Measurements from ENCODE around the gene VPS13C.

Gene VPS13C

GRCh38 chr15:61849447-61849846 lies 210.8 kb downstream of the VPS13C start:
- no peak for DNase-seq (ENCODE audit: extremely low spot score)
- POLR2A ChIA-PET: no interaction called here
- TF ChIP-seq ELF4 (IDR thresholded peaks at IDR 0.05) (no peak), FOXA1 (IDR thresholded peaks at IDR 0.05) (no peak), L3MBTL2 (conservative IDR thresholded peaks at IDR 0.05) (no peak), FOXM1 (IDR thresholded peaks at IDR 0.05; ENCODE audit: borderline replicate concordance) (no peak), FOXK2 (IDR thresholded peaks at IDR 0.05) (no peak), ARNT (IDR thresholded peaks at IDR 0.05) (no peak), BHLHE40 (IDR thresholded peaks at IDR 0.05; ENCODE audit: borderline replicate concordance) (no peak), ZNF384 (IDR thresholded peaks at IDR 0.05) (no peak), PKNOX1 (IDR thresholded peaks at IDR 0.05) (no peak), LEF1 (IDR thresholded peaks at IDR 0.05; ENCODE audit: borderline replicate concordance) (no peak), SUZ12 (IDR thresholded peaks at IDR 0.05) (no peak), NFRKB (IDR thresholded peaks at IDR 0.05) (no peak), CTBP1 (IDR thresholded peaks at IDR 0.05; ENCODE audit: borderline replicate concordance) (no peak), HDGF (IDR thresholded peaks at IDR 0.05; ENCODE audit: borderline replicate concordance) (no peak), SP1 (IDR thresholded peaks at IDR 0.05) (no peak), TARDBP (IDR thresholded peaks at IDR 0.05) (no peak)
- CTCF ChIA-PET: no interaction called here

- CTCF ChIA-PET: no interaction called here
- no peak for DNase-seq (ENCODE audit: extremely low spot score)
- TF ChIP-seq CTBP1 (IDR thresholded peaks at IDR 0.05; ENCODE audit: borderline replicate concordance) (no peak), SP1 (IDR thresholded peaks at IDR 0.05) (no peak), PKNOX1 (IDR thresholded peaks at IDR 0.05) (no peak), L3MBTL2 (conservative IDR thresholded peaks at IDR 0.05) (no peak), SUZ12 (IDR thresholded peaks at IDR 0.05) (no peak), ARNT (IDR thresholded peaks at IDR 0.05) (no peak), BHLHE40 (IDR thresholded peaks at IDR 0.05; ENCODE audit: borderline replicate concordance) (no peak), NFRKB (IDR thresholded peaks at IDR 0.05) (no peak), HDGF (IDR thresholded peaks at IDR 0.05; ENCODE audit: borderline replicate concordance) (no peak), ZNF384 (IDR thresholded peaks at IDR 0.05) (no peak), ELF4 (IDR thresholded peaks at IDR 0.05) (no peak), FOXA1 (IDR thresholded peaks at IDR 0.05) (no peak), FOXK2 (IDR thresholded peaks at IDR 0.05) (no peak), LEF1 (IDR thresholded peaks at IDR 0.05; ENCODE audit: borderline replicate concordance) (no peak), FOXM1 (IDR thresholded peaks at IDR 0.05; ENCODE audit: borderline replicate concordance) (no peak), TARDBP (IDR thresholded peaks at IDR 0.05) (no peak)
- POLR2A ChIA-PET: no interaction called here
Observed at GRCh38 chr15:61841466-61841865, 218.8 kb downstream of the VPS13C start.

- CTCF ChIA-PET: no interaction called here
- TF ChIP-seq FOXA1 (IDR thresholded peaks at IDR 0.05) (no peak), FOXK2 (IDR thresholded peaks at IDR 0.05) (no peak), ZNF384 (IDR thresholded peaks at IDR 0.05) (no peak), SUZ12 (IDR thresholded peaks at IDR 0.05) (no peak), NFRKB (IDR thresholded peaks at IDR 0.05) (no peak), HDGF (IDR thresholded peaks at IDR 0.05; ENCODE audit: borderline replicate concordance) (no peak), ELF4 (IDR thresholded peaks at IDR 0.05) (no peak), ARNT (IDR thresholded peaks at IDR 0.05) (no peak), PKNOX1 (IDR thresholded peaks at IDR 0.05) (no peak), CTBP1 (IDR thresholded peaks at IDR 0.05; ENCODE audit: borderline replicate concordance) (no peak), LEF1 (IDR thresholded peaks at IDR 0.05; ENCODE audit: borderline replicate concordance) (no peak), TARDBP (IDR thresholded peaks at IDR 0.05) (no peak)
- DNase-seq (ENCODE audit: extremely low spot score): no peak
- POLR2A ChIA-PET: no interaction called here
Observed at GRCh38 chr15:61840090-61840489, 220.2 kb downstream of the VPS13C start.

- no peak for TF ChIP-seq SUZ12 (IDR thresholded peaks at IDR 0.05)
- TF ChIP-seq FOXK2 (IDR thresholded peaks at IDR 0.05): no peak
- no peak for TF ChIP-seq L3MBTL2 (conservative IDR thresholded peaks at IDR 0.05)
- no peak for TF ChIP-seq LEF1 (IDR thresholded peaks at IDR 0.05; ENCODE audit: borderline replicate concordance)
- TF ChIP-seq CTBP1 (IDR thresholded peaks at IDR 0.05; ENCODE audit: borderline replicate concordance): no peak
- TF ChIP-seq FOXA1 (IDR thresholded peaks at IDR 0.05): no peak
- TF ChIP-seq ELF4 (IDR thresholded peaks at IDR 0.05): no peak
- no peak for TF ChIP-seq FOXM1 (IDR thresholded peaks at IDR 0.05; ENCODE audit: borderline replicate concordance)
- TF ChIP-seq PKNOX1 (IDR thresholded peaks at IDR 0.05): no peak
- no peak for TF ChIP-seq NFRKB (IDR thresholded peaks at IDR 0.05)
- no peak for TF ChIP-seq SP1 (IDR thresholded peaks at IDR 0.05)
- no peak for TF ChIP-seq BHLHE40 (IDR thresholded peaks at IDR 0.05; ENCODE audit: borderline replicate concordance)
- TF ChIP-seq TARDBP (IDR thresholded peaks at IDR 0.05): no peak
- no peak for TF ChIP-seq ZNF384 (IDR thresholded peaks at IDR 0.05)
- DNase-seq (ENCODE audit: extremely low spot score): no peak
- POLR2A ChIA-PET: no interaction called here
- CTCF ChIA-PET: no interaction called here
Observed at GRCh38 chr15:61839546-61839945, 220.7 kb downstream of the VPS13C start.

- ChIA-PET POLR2A (no interaction called here), CTCF (interaction anchor here (0.7 to 1.3 kb wide), 2 partner anchors 28 to 959 kb away, joined by 3 read pairs; no protein-coding TSS in a partner anchor)
- no peak for TF ChIP-seq HDGF (IDR thresholded peaks at IDR 0.05; ENCODE audit: borderline replicate concordance)
- no peak for TF ChIP-seq LEF1 (IDR thresholded peaks at IDR 0.05; ENCODE audit: borderline replicate concordance)
- TF ChIP-seq ELF4 (IDR thresholded peaks at IDR 0.05): no peak
- TF ChIP-seq ARNT (IDR thresholded peaks at IDR 0.05): no peak
- TF ChIP-seq CTBP1 (IDR thresholded peaks at IDR 0.05; ENCODE audit: borderline replicate concordance): no peak
- TF ChIP-seq NFRKB (IDR thresholded peaks at IDR 0.05): no peak
- TF ChIP-seq BHLHE40 (IDR thresholded peaks at IDR 0.05; ENCODE audit: borderline replicate concordance): no peak
- TF ChIP-seq FOXA1 (IDR thresholded peaks at IDR 0.05): no peak
- TF ChIP-seq FOXK2 (IDR thresholded peaks at IDR 0.05): no peak
- TF ChIP-seq SP1 (IDR thresholded peaks at IDR 0.05): no peak
- DNase-seq (ENCODE audit: extremely low spot score): peak; percentile 60
Observed at GRCh38 chr15:61835496-61836106, 224.6 kb downstream of the VPS13C start.
